Right lobe of liver (tissue), 6 donors: ENCODE results near the gene SEPTIN10. TPM values are rescaled to one million over a fixed set of nuclear protein-coding genes. Genes with fewer than 3 reads are reported as not detected.

Experiments used
- ATAC-seq, 4 donors: fragments of 200-7000 bp; cut with Tn5 transposase; one replicate each; pipeline ENCODE4 v1.9.1; 2020; ENCODE audit warnings: mild to moderate bottlenecking in 4 of 4, moderate library complexity in 4 of 4
- DNase-seq, 3 donors: peaks; one replicate each; pipeline ENCODE4 v3.0.0-alpha.2; 2020
- H3K27ac ChIP-seq, 3 donors: fragments of 200-600 bp; one replicate each; pipeline ENCODE4 v1.8.0; 2022
- H3K27me3 ChIP-seq, 2 donors: fragments of 200-600 bp; one replicate each; pipeline ENCODE4 v1.8.0; 2022
- H3K36me3 ChIP-seq, 4 donors: fragments of 200-600 bp; sonication (generic) in 1 of 4; one replicate each; pipeline versions ENCODE4 v1.5.1 to v1.8.0; 2017 to 2022; ENCODE audit warnings: control low read depth in 1 of 4
- H3K4me1 ChIP-seq, 4 donors: fragments of 200-600 bp; sonication (generic) in 1 of 4; one replicate each; pipeline versions ENCODE4 v1.5.1 to v1.8.0; 2017 to 2022; ENCODE audit warnings: control low read depth in 1 of 4
- H3K4me3 ChIP-seq, 3 donors: fragments of 200-600 bp; one replicate each; pipeline ENCODE4 v1.8.0; 2022
- H3K9me3 ChIP-seq, 4 donors: fragments of 200-600 bp; sonication (generic) in 1 of 4; one replicate each; pipeline versions ENCODE4 v1.5.1 to v1.8.0; 2017 to 2022; ENCODE audit warnings: control low read depth in 1 of 4
- CTCF ChIP-seq, 4 donors: fragments of 200-600 bp in 3 of 4; fragments of 450-650 bp in 1 of 4; IDR thresholded peaks; one replicate each; pipeline versions ENCODE4 v1.5.1 to v1.8.0; 2016 to 2022; ENCODE audit warnings: antibody characterized with exemption in 4 of 4, mild to moderate bottlenecking in 2 of 4
- POLR2A ChIP-seq: fragments of 450-650 bp; IDR thresholded peaks from one replicate; pipeline ENCODE4 v1.6.1; 2017; ENCODE audit warnings: antibody characterized with exemption, mild to moderate bottlenecking
- WGBS: methylation state at CpG from one replicate; pipeline ENCODE4 v1.1.6; 2018; ENCODE audit warnings: low coverage, low lambda C conversion rate; ENCODE audit not compliant: insufficient coverage; ENCODE audit errors: missing lambda C conversion rate; 5-methylcytosine and 5-hydroxymethylcytosine counted together
- intact Hi-C, 2 donors: fragments of 100-400 bp; cut with DNase I; formaldehyde crosslinking; loops; one replicate each; pipeline versions ENCODE4 v1.11.2 to v1.14.1; 2022
- total RNA-seq, 6 experiments: library from RNA; depleted of rRNA in 2 of 6; stranded (reverse); fragments of >200 nt in 2 of 6; fragmentation: NEBNext Ultra II Directional in 3 of 6; extraction: Animal tissue kit (Norgen Biotek cat#: 25700) in 3 of 6; gene quantifications; one replicate each; pipeline versions ENCODE4 v1.1.0 to v1.2.4, GENCODE V29; 2016 to 2023
- donor health status: DM: no; HTN: yes; CAD: no.
- donor health status: DM: no; HTN: no; CAD: no.
- donor health status: DM: no; HTN: no; CAD: no.
- donor health status: DM: no; HTN: yes; CAD: no.
- donor health status: DM: no; HTN: yes; CAD: no.

The SEPTIN10 gene
- total RNA-seq, 6 experiments from 2014 or later = 34.6 to 52.8 (median 40.8) TPM

DNA sequence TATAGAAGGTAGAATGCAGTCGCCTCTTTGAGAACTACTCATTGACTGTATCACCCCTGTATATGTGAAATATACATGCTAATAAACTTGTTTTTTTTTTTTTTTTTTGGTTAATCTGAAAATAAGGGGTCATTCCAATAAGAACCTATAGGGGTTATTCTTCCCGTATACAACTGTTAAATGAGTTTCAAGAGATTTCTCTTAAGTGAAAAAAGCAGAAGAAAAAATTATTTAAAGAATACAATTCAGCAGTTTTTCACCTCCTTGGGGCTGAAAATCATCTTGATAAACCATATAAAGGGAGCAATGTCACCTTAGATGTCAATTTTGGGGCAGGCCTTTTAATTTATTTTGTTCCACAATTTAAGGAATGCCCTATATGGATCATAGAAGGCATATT, 66.5 kb downstream of the SEPTIN10 start:
- WGBS = 81% methylated on average over 2 of the region's 2 CpGs
- intact Hi-C loops = no loop called here

DNA sequence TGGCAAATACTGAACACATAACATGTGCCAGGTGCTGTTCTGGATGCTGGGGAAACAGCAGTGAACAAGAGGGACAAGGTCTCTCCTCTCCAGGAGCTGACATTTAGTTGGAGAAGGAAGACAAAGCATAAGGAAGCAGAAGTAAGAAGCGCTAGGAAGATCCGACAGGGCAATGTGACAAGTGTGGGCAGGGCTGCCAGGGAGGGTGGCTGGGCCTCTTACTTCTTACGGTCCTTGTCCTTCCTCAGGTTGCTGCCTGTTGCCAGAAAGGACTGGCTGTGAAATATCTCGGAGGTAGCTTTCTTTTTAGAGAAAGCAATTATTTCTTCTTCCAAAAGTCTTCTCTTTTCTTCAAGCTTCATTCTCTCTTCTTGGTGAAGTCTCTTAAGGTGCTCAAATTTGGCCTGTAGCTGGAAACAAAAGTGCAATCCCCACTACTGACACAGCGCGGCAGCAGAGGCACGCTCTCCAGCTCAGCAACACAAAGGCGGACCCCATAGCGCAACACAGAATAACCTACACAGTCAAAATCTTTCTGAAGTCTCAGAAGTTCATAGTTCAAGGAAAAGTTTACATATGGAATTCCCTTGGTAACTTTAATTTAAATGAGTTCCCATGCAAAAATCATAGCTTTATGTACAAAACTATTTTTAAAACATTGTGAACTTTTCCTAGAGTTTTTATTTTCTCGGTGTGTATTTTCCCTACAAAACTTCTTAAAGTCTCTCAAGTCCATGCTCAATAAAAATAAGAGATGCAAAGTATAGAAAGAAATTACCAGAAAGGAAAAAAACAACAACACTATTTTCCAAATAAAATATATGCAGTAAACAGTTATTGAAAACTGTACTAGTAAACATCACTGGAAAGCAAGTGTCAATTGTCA, 67.7 kb downstream of the SEPTIN10 start:
- intact Hi-C loops = no loop called here
- peaks cover 0 to 5% (median 0%) of the 10 kb centered on the region in 4 donors for H3K36me3 ChIP-seq
- H3K27ac ChIP-seq = no peak overlapping the region
- TF ChIP-seq CTCF (IDR thresholded peaks at IDR 0.05) (peak; percentile 79 to 93 (median 86)), POLR2A (no peak)
- ATAC-seq = peak; percentile 91 to 98 (median 98)
- DNase-seq = peak in 2 of 3 donors; percentile 53 to 67
- no peaks in the 10 kb centered on the region for H3K9me3 ChIP-seq
- no peak overlapping the region for H3K4me3 ChIP-seq
- no peaks in the 10 kb centered on the region for H3K27me3 ChIP-seq
- WGBS = 29% methylated on average over 9 of the region's 10 CpGs
- H3K4me1 ChIP-seq = no peaks in the 10 kb centered on the region

More for the DNA sequence above, 66.5 kb downstream of the SEPTIN10 start:
- H3K27ac ChIP-seq = no peak overlapping the region
- H3K9me3 ChIP-seq = no peaks in the 10 kb centered on the region
- H3K27me3 ChIP-seq = no peaks in the 10 kb centered on the region
- peaks cover 0 to 5% (median under 1%) of the 10 kb centered on the region in 4 donors for H3K36me3 ChIP-seq
- DNase-seq = no peak
- TF ChIP-seq POLR2A (no peak), CTCF (IDR thresholded peaks at IDR 0.05) (no peak)
- H3K4me3 ChIP-seq = no peak overlapping the region
- ATAC-seq = no peak
- no peaks in the 10 kb centered on the region for H3K4me1 ChIP-seq

- intact Hi-C loops = no loop called here
- Histone ChIP-seq H3K9me3 (no peaks in the 10 kb centered on the region), H3K27ac (no peak overlapping the region), H3K4me1 (no peaks in the 10 kb centered on the region), H3K36me3 (peaks cover 0 to 5% (median 0%) of the 10 kb centered on the region in 4 donors), H3K27me3 (no peaks in the 10 kb centered on the region), H3K4me3 (no peak overlapping the region)
- DNase-seq = no peak
- WGBS = 82% methylated on average over 6 of the region's 6 CpGs
- TF ChIP-seq CTCF (IDR thresholded peaks at IDR 0.05) (no peak), POLR2A (no peak)
- ATAC-seq = no peak
Measured at GRCh38 chr2:109542384-109542783, 71.4 kb downstream of the SEPTIN10 start.

DNA sequence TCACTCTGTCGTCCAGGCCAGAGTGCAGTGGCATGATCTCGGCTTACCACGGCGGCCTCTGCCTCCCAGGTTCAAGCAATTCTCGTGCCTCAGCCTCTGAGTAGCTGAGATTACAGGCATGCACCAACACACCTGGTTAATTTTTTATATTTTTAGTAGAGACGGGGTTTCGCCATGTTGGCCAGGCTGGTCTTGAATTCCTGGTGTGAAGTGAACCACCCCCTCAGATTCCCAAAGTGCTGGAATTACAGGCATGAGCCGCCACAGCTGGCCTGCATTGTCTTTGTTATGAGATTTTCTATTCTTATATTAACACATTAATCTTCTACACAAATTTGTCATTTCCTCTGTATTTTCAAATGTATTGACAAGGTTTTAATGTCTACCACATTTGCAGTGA, 75.2 kb downstream of the SEPTIN10 start:
- DNase-seq (no peak), ATAC-seq (no peak)
- WGBS = 80% methylated on average over 2 of the region's 8 CpGs
- no peaks in the 10 kb centered on the region for H3K4me1 ChIP-seq
- no peaks in the 10 kb centered on the region for H3K9me3 ChIP-seq
- TF ChIP-seq CTCF (IDR thresholded peaks at IDR 0.05) = no peak
- TF ChIP-seq POLR2A = no peak
- H3K27me3 ChIP-seq = no peaks in the 10 kb centered on the region
- H3K4me3 ChIP-seq = no peak overlapping the region
- no peaks in the 10 kb centered on the region for H3K36me3 ChIP-seq
- intact Hi-C loops = no loop called here
- no peak overlapping the region for H3K27ac ChIP-seq
